22Rv1 (cell line): ENCODE measurements around the gene ITPR3.

Source experiments
- H3K27ac ChIP-seq: fragments of 450-650 bp; 2 replicates; pipeline ENCODE4 v1.5.1; 2017
- ZFX ChIP-seq: fragments of 450-650 bp; IDR thresholded peaks from 2 replicates; pipeline ENCODE4 v1.6.1; 2017; ENCODE audit warnings: antibody characterized with exemption, borderline replicate concordance
- TF ChIP-seq, protein P1 (sequence below): fragments of 450-650 bp; IDR thresholded peaks from 2 replicates; pipeline ENCODE4 v1.5.1; 2017; ENCODE audit warnings: mild to moderate bottlenecking

ITPR3 gene

DNA sequence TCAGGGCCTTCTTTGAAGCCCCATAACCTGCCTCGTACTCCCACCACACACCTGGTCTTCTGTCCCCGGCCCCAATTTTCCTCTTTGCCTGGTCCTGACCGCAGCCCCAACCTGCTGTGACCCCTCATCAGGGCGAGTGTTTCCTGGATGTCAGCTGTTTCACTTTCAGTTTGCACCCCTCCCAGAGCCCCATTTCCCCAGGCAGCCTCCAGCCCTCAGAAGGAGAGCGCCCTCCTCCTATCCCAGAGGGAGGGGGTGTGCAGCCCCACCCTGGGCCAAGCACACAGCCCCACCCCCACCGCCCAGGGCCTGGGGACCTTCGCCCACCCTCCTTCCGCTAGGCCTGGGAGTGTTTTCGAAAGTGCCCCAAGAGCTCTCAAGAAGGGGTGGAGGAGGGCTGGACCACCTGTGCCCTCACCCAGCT is 42.5 kb upstream of the ITPR3 start:
- no peak for TF ChIP-seq ZFX
- TF ChIP-seq, protein P1, sequence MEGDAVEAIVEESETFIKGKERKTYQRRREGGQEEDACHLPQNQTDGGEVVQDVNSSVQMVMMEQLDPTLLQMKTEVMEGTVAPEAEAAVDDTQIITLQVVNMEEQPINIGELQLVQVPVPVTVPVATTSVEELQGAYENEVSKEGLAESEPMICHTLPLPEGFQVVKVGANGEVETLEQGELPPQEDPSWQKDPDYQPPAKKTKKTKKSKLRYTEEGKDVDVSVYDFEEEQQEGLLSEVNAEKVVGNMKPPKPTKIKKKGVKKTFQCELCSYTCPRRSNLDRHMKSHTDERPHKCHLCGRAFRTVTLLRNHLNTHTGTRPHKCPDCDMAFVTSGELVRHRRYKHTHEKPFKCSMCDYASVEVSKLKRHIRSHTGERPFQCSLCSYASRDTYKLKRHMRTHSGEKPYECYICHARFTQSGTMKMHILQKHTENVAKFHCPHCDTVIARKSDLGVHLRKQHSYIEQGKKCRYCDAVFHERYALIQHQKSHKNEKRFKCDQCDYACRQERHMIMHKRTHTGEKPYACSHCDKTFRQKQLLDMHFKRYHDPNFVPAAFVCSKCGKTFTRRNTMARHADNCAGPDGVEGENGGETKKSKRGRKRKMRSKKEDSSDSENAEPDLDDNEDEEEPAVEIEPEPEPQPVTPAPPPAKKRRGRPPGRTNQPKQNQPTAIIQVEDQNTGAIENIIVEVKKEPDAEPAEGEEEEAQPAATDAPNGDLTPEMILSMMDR = no peak

DNA sequence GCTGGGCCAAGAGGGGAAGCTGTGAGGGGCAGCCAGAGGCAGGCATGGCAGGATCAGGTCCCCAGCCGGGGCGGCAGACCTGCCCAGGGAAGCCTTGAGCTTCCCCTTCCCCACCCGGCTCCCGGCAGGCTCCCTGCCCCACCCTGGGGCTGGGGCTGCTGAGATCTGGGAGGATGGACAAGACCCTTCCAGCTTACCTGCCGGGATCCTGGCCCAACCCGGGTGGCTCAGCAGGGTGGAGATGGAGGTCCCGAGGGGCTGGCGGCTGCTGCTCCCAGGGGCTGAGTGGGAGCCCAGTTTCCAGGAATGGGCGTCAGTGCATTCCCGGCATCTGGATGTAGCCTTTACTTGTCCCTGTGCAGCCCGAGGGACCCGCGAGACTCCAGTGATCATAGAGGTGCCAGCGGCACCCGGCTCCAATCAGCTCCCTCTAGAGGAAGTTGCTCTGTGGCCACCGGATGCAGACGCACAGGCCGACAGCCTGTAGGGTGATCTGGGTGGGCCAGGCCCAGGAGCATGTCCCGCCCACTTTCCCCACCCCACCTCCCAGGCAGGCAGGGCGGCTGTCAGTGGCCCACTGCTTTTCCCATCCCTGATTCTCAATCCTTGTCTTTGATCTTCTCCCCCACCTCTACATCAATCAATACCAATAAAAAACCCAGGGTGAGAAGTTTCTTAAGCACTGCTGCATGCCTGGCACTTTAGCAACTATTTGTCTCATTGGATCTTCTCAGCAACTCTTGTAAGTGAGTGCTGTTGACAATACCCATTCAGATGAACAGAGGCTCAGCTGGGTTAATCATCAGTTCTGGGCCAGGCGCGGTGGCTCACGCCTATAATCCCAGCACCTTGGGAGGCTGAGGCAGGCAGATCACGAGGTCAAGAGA is 41.1 kb upstream of the ITPR3 start, which contains the start of gene BAK1:
BAK1 (minus strand) TSS at position 449 of the 887 bp plus-strand sequence. CDS start 2,672 bp downstream, outside the sequence.
- peak within 1 kb of the TSS; percentile 76 for H3K27ac ChIP-seq
- TF ChIP-seq ZFX = no peak
- TF ChIP-seq, protein P1 = peak; percentile 74

More for the DNA sequence above, 42.5 kb upstream of the ITPR3 start:
- H3K27ac ChIP-seq = peak overlapping the region; percentile 76; the same call in 1 of the 2 replicates

DNA sequence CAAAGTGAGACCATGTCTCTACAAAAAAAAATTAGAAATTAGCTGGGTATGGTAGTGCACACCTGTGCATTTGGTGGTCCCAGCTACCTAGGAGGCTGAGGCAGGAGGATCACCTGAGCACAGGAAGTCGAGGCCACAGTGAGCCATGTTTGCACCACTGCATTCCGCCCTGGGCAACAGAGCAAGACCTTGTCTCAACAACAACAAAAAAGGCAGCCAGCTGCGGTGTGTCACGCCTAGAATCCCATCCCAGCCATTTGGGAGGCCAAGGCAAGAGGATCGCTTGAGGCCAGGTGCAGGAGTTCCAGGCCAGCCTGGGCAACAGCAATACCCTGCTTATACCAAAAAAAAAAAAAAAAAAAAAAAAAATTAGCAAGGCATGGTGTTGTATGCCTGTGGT is 39.9 kb upstream of the ITPR3 start:
- H3K27ac ChIP-seq = no peak overlapping the region; the same call in 1 of the 2 replicates
- TF ChIP-seq, protein P1 = no peak
- TF ChIP-seq ZFX = no peak

DNA sequence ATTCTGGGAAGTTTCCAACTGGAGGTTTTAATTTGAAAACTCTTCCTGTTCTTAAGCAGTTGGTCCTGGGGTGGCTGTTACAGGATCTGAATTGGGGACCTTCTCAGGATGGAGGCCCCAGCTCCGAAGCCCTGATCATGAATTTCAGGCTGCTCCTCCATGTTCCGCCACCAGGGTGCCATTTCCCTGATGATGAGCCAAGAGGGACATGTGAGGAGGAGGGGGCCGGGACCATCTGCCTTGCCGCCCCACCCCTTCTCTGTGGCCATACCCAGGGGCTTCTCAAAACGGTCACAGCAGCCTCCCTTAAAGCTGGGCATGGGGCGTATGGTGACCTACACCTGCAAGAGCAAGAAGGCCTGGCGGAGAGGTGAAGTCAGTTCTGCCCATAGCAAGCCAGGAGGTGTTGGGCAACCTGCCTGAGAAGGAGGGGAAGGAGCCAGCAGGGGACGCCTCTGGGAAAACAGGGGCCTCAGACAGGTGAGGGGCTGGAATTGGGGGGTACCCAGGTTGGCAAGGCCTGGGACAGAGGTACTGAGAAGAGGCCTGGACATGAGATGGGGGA is 37.4 kb upstream of the ITPR3 start:
- no peak overlapping the region for H3K27ac ChIP-seq
- no peak for TF ChIP-seq ZFX
- TF ChIP-seq, protein P1 = peak; percentile 46

DNA sequence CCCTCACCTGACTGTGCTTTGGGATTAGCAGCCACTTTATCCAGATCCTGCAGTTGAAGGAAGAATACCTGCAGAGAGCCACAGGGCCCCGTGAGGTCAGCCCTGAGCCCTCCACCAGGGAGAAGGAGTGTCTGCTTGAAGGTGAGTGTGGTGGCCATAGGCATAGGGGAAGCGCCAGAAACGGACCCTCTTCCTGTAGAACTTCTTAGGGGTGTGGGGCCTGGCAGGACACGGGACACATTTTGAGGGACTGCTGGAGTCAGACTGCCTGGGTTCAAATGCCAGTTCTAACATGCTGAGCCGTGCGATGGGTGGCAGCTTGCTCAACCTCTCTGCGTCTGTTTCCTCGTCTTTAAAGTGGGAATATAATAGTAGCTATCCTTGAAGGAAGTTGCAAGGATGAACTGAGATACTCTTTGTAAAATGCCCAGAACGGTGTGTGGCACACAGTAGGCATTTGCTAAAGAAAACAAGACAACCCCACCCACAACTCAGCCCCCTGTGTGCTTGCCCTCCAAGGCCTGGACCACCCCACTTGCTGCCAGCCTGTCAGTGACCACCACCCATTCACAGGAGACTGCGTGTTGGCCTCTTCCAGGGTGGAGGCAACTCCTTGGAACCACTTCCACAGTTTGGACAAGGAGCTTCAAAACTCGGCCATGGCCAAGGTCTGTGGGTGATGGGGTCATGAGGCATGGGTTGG is 36.3 kb upstream of the ITPR3 start:
- no peak for TF ChIP-seq ZFX
- TF ChIP-seq, protein P1 = no peak
- H3K27ac ChIP-seq = no peak overlapping the region

DNA sequence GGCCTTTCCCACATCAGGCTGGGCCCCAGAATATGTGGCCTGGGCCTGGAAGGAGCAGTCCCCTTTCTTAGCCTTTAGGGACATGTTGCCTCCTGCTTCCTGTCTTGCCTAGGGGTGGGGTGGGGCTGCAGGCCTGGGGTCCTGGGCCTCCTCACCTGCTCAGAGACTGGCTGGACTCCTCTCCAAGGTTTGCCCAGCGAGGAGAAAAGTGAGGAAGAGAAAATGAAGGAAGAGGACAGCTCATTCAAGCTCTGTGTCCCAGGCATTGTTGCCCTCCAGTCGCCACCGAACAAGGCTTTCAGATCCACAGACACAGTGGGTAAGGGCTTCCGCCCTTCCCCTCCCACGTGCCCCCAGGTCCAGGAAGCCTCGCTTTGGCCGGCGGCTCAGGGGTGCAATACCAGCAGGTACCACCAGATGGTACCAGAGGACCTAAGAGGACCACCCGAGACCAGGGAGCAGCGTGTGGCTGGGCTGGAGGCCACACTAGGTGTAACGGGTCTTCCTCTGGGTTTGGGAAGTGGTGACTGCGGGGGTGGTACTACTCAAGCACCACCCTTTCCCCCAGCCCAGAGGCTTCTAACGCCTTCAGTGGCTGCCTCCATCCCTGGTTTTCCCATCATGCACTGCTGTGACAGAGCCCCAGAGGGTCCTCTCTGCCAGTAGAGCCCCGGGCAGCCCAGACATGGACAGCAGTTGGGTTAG is 35.6 kb upstream of the ITPR3 start:
- no peak overlapping the region for H3K27ac ChIP-seq
- TF ChIP-seq, protein P1 = peak; percentile 86
- no peak for TF ChIP-seq ZFX
